ENCODE measurements around the gene SNRPD2. TPM values are rescaled to one million over a fixed set of nuclear protein-coding genes. Genes with fewer than 3 reads are reported as not detected.
A peak's percentile ranks its signal among the peaks of the same experiment; 100 is the strongest.

The SNRPD2 gene
- total and polyA plus RNA-seq, 2 of the 8 experiments (the other 6 are each of a cell fraction or from before 2014, with no cell fraction given), result 645 to 759 TPM

- TF ChIP-seq E2F6 (IDR thresholded peaks at IDR 0.05) (peak; percentile 32; the same call in 1 of the 2 replicates), CHD2 (IDR thresholded peaks at IDR 0.05; ENCODE audit: low read length) (0 out of 2 replicates have a peak, but pooled peaks have one; percentile 22), RAD21 (IDR thresholded peaks at IDR 0.05 in 1 of 2, conservative IDR thresholded peaks at IDR 0.05 in 1 of 2; ENCODE audit: low read depth in 2 of 2, low read length in 2 of 2) (peak; percentile 96 to 98), SP1 (IDR thresholded peaks at IDR 0.05; ENCODE audit: low read depth, low read length) (no peak; the same call in 1 of the 2 replicates), PHF8 (conservative IDR thresholded peaks at IDR 0.05; ENCODE audit: low read depth, low read length) (0 out of 2 replicates have a peak, but pooled peaks have one; percentile 44), SRF (IDR thresholded peaks at IDR 0.05; ENCODE audit: low read depth, low read length) (no peak), FOSL1 (IDR thresholded peaks at IDR 0.05; ENCODE audit: insufficient read depth, low read depth, low read length) (no peak)
These were observed 48.5 kb downstream of the SNRPD2 start (continued) for GRCh38 chr19:45643024-45643926.

Data from H1 (cell line).